Measurements from ENCODE around the gene CDYL2.

Gene CDYL2

DNA sequence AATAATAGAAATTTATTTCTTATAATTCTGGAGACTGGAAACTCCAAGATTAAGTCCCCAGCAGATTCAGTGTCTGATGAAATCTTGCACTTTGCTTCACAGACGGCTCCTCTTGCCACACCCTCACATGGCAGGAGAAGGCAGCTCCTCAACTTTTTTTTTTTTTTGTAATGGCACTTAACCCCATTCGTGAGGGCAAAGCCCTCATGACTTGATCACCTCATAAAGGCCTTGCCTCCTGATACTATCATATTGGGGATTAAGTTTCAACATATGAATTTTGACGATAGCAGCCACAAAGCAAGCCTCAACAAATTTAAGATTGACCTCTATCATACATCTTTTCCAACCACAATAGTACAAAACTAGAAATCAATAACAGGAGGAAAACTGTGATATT lies 42.3 kb upstream of the CDYL2 start:
- no peak for DNase-seq (ENCODE audit: low read depth)
- TF ChIP-seq, protein P1, sequence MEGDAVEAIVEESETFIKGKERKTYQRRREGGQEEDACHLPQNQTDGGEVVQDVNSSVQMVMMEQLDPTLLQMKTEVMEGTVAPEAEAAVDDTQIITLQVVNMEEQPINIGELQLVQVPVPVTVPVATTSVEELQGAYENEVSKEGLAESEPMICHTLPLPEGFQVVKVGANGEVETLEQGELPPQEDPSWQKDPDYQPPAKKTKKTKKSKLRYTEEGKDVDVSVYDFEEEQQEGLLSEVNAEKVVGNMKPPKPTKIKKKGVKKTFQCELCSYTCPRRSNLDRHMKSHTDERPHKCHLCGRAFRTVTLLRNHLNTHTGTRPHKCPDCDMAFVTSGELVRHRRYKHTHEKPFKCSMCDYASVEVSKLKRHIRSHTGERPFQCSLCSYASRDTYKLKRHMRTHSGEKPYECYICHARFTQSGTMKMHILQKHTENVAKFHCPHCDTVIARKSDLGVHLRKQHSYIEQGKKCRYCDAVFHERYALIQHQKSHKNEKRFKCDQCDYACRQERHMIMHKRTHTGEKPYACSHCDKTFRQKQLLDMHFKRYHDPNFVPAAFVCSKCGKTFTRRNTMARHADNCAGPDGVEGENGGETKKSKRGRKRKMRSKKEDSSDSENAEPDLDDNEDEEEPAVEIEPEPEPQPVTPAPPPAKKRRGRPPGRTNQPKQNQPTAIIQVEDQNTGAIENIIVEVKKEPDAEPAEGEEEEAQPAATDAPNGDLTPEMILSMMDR (IDR thresholded peaks at IDR 0.05; ENCODE audit: low read depth, low read length), result no peak
- no peak for TF ChIP-seq POLR2A (IDR thresholded peaks at IDR 0.05; ENCODE audit: extremely low read depth, insufficient read length)
- no peak for TF ChIP-seq MAX (IDR thresholded peaks at IDR 0.05; ENCODE audit: low read depth, low read length)
- TF ChIP-seq MYC (IDR thresholded peaks at IDR 0.05; ENCODE audit: low read depth, low read length), result no peak
- H3K4me3 ChIP-seq (ENCODE audit: low read depth, low read length), result no peak overlapping the region

DNA sequence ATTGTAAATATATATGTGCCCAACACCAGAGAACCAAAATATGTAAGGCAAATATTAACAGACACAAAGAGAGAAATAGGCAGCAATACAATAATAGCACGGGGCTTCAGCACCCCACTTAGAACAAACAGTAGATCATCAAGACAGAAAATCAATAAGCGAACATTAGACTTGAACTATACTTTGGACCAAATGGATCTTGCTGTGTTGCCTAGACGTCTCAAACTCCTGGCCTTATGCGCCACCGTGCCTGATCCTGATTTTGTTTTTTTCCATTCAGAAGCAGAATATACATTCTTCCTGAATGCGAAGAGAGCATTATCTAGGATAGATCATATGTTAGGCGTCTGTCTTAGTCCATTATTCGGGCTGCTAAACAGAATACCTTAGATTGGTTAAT lies 41.9 kb upstream of the CDYL2 start:
- TF ChIP-seq MAX (IDR thresholded peaks at IDR 0.05; ENCODE audit: low read depth, low read length), result no peak
- no peak for TF ChIP-seq MYC (IDR thresholded peaks at IDR 0.05; ENCODE audit: low read depth, low read length)
- TF ChIP-seq, protein P1 (IDR thresholded peaks at IDR 0.05; ENCODE audit: low read depth, low read length), result no peak
- no peak for TF ChIP-seq POLR2A (IDR thresholded peaks at IDR 0.05; ENCODE audit: extremely low read depth, insufficient read length)

DNA sequence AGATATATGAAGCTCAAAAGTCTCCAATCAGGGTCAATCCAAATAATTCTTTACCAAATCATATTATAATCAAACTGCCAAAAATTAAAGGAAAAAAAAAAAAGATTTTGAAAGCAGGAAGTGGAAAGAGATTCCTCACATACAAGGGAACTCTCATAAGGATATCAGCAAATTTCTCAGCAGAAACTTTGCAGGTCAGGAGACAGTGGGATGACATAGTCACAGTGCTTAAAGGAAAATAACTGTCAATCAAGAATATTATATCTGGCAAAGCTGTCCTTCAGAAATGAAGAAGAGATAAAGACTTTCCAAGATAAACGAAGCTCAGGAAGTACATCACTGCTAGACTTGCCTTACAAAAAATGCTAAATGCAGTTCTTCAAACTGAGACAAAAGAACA lies 40.0 kb upstream of the CDYL2 start:
- TF ChIP-seq MYC (IDR thresholded peaks at IDR 0.05; ENCODE audit: low read depth, low read length) (no peak), MAX (IDR thresholded peaks at IDR 0.05; ENCODE audit: low read depth, low read length) (no peak), POLR2A (IDR thresholded peaks at IDR 0.05; ENCODE audit: extremely low read depth, insufficient read length) (no peak)
- TF ChIP-seq, protein P1 (IDR thresholded peaks at IDR 0.05; ENCODE audit: low read depth, low read length), result no peak
- H3K4me3 ChIP-seq (ENCODE audit: low read depth, low read length), result no peak overlapping the region
- DNase-seq (ENCODE audit: low read depth), result no peak

More for the DNA sequence above, 41.9 kb upstream of the CDYL2 start:
- DNase-seq (ENCODE audit: low read depth), result no peak
- H3K4me3 ChIP-seq (ENCODE audit: low read depth, low read length), result no peak overlapping the region

DNA sequence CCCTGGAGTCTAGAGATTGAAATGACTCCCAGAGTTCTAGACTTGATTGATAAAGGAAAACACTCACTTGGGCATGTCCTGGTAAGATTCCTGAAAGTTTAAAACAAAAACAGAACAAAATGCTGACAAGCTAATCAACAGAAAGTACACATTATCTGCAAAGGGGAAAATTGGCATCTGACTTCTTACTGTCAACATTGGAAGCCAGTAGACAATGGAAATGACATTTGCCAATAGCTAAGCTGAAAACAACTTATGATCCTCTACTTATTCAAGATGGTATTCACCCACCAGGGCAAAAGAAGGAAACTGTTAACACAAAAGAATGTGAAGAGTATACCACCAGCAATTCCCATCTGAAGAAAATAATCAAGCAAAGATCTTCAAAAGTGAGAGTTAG lies 36.8 kb upstream of the CDYL2 start:
- no peak overlapping the region for H3K4me3 ChIP-seq (ENCODE audit: low read depth, low read length)
- TF ChIP-seq MAX (IDR thresholded peaks at IDR 0.05; ENCODE audit: low read depth, low read length) (no peak), POLR2A (IDR thresholded peaks at IDR 0.05; ENCODE audit: extremely low read depth, insufficient read length) (no peak), MYC (IDR thresholded peaks at IDR 0.05; ENCODE audit: low read depth, low read length) (no peak)
- TF ChIP-seq, protein P1 (IDR thresholded peaks at IDR 0.05; ENCODE audit: low read depth, low read length), result no peak
- no peak for DNase-seq (ENCODE audit: low read depth)

DNA sequence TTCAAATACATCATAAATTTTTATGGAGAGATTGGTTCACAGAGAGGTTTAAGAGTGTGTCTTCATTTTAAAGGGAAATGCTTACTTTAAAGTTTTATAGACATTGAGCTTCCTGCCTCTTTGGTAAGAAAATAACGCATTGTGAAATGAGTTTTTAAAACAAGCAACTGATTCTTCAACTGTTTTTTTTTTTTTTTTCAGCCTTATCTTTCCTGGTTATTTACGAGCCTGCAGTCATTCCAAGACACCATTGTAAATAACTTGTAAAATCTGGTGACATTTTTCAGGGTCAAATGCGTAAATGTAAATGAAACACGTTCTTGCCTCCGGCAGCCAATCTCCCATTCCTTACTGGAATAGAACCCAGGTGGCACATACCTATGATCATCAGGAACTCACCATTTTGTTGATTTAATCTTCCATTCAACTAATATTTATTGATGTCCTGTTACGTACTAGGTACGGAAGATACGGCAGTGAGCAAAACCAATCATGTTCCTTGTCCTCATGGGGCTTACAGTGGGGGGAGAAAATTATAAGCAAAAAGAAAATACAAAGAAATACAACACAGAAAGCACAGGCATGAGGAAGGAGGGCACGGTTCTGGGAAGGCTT lies 33.2 kb upstream of the CDYL2 start:
- H3K4me3 ChIP-seq (ENCODE audit: low read depth, low read length), result no peak overlapping the region
- TF ChIP-seq MYC (IDR thresholded peaks at IDR 0.05; ENCODE audit: low read depth, low read length) (no peak), MAX (IDR thresholded peaks at IDR 0.05; ENCODE audit: low read depth, low read length) (no peak), POLR2A (IDR thresholded peaks at IDR 0.05; ENCODE audit: extremely low read depth, insufficient read length) (no peak)
- TF ChIP-seq, protein P1 (IDR thresholded peaks at IDR 0.05; ENCODE audit: low read depth, low read length), result no peak
- no peak for DNase-seq (ENCODE audit: low read depth)

Measured in NB4 (cell line).